ENCODE results near the gene SHOC2. TPM values are rescaled to one million over a fixed set of nuclear protein-coding genes. Genes with fewer than 3 reads are reported as not detected.

SHOC2 gene
- polyA plus RNA-seq, 1 donor (not counting 4 experiments of a cell fraction or from before 2014, with no cell fraction given), result 27.7 TPM

DNA sequence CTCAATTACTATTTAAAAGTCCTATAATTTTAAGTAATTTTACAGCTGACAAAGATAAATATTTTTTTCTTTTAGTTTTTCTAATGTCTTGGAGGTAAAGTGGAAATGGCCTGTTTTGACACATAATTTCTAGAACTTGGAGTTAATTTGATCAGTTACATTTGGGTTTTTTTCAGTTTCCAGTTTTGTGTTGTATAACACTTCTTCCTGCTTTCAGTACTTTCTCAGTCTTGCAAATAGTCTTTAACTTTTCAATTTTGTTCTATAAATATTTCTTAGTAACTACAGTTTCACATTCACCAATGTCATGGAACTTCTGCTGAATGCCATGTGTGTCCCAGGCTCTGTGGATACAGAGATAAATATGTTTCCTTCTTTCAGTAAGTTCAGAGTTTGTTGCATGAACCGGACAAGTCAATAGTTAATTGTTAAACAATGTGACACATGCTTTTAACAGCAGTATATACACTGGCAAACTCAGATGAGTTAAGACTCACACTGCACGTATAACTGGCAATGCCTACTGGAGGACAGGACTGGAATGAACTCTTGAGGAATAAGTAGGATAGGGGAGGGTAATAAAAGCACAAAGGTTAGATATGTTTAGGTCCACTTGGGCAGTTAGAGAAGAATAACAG is 4.6 kb downstream of the SHOC2 start:
- Histone ChIP-seq H3K36me3 (ENCODE audit: control insufficient read depth in 2 of 2, extremely low read depth in 1 of 2, insufficient read depth in 2 of 2, low read length in 2 of 2) (no peaks in the 10 kb centered on the region), H3K27ac (ENCODE audit: control insufficient read depth, insufficient read depth, low read length) (no peak overlapping the region), H3K4me3 (ENCODE audit: control insufficient read depth in 2 of 3, extremely low read depth in 1 of 3, insufficient read depth in 2 of 3, low read depth in 1 of 3, low read length in 3 of 3) (no peak overlapping the region), H3K79me2 (ENCODE audit: control insufficient read depth, insufficient read depth, low read length) (peaks cover 88% of the 10 kb centered on the region), H3K9me1 (ENCODE audit: control insufficient read depth, extremely low read depth, insufficient read depth, low read length) (no peaks in the 10 kb centered on the region), H3K27me3 (ENCODE audit: control insufficient read depth, extremely low read depth, insufficient read depth, low read length) (no peaks in the 10 kb centered on the region), H4K20me1 (ENCODE audit: control insufficient read depth, extremely low read depth, insufficient read depth, low read length) (no peaks in the 10 kb centered on the region), H3K9me3 (ENCODE audit: control insufficient read depth, low read depth, low read length) (no peaks in the 10 kb centered on the region), H2AFZ (ENCODE audit: control insufficient read depth, low read length) (no peak overlapping the region), H3K4me2 (ENCODE audit: control insufficient read depth, extremely low read depth, insufficient read depth, low read depth, low read length) (no peak overlapping the region), H3K9ac (ENCODE audit: control insufficient read depth, extremely low read depth, insufficient read depth, low read length) (no peak overlapping the region), H3K4me1 (ENCODE audit: control insufficient read depth, extremely low read depth, insufficient read depth, low read length) (peaks cover 3% of the 10 kb centered on the region)
- no peak for DNase-seq (ENCODE audit: low read depth, low spot score)
- TF ChIP-seq CTCF (optimal IDR thresholded peaks at IDR 0.05 in 1 of 3, IDR thresholded peaks at IDR 0.05 in 1 of 3, conservative IDR thresholded peaks at IDR 0.05 in 1 of 3; ENCODE audit: extremely low read depth in 1 of 3, insufficient read depth in 2 of 3, low read length in 3 of 3) (no peak), EZH2 (IDR thresholded peaks at IDR 0.05; ENCODE audit: low read length) (no peak)
- FAIRE-seq, result no peak
- dilution Hi-C loops (cut with MboI; ENCODE audit: extremely low pct_ligation_motif_present, low sequenced_read_pairs), result no loop called here

DNA sequence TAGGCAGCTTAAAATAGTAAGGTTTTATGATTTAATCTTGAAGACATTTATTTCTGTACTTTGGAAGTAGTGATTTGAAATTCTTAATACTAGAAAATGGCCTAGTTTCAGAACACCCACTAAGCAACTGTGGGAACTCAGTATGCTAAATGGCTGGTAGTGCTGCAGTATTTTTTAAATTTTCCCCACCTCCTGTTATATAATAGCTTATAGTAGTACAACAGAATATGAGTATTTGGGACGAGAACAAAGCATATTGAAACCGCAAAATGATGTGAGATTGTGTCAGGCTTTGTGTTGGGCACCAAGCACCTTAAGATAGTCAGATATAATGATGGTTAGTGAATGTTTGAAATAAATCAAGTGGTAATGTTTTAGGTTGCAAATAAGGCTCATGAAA is 8.1 kb downstream of the SHOC2 start:
- peaks cover 9% of the 10 kb centered on the region for H3K4me1 ChIP-seq (ENCODE audit: control insufficient read depth, extremely low read depth, insufficient read depth, low read length)
- no peaks in the 10 kb centered on the region for H3K9me3 ChIP-seq (ENCODE audit: control insufficient read depth, low read depth, low read length)
- DNase-seq (ENCODE audit: low read depth, low spot score) (no peak), FAIRE-seq (no peak)
- peaks cover 96% of the 10 kb centered on the region for H3K79me2 ChIP-seq (ENCODE audit: control insufficient read depth, insufficient read depth, low read length)
- no peak overlapping the region for H3K4me2 ChIP-seq (ENCODE audit: control insufficient read depth, extremely low read depth, insufficient read depth, low read depth, low read length)
- dilution Hi-C loops (cut with MboI; ENCODE audit: extremely low pct_ligation_motif_present, low sequenced_read_pairs), result no loop called here
- H3K27me3 ChIP-seq (ENCODE audit: control insufficient read depth, extremely low read depth, insufficient read depth, low read length), result no peaks in the 10 kb centered on the region
- no peak overlapping the region for H2AFZ ChIP-seq (ENCODE audit: control insufficient read depth, low read length)
- TF ChIP-seq CTCF (optimal IDR thresholded peaks at IDR 0.05 in 1 of 3, IDR thresholded peaks at IDR 0.05 in 1 of 3, conservative IDR thresholded peaks at IDR 0.05 in 1 of 3; ENCODE audit: extremely low read depth in 1 of 3, insufficient read depth in 2 of 3, low read length in 3 of 3) (no peak), EZH2 (IDR thresholded peaks at IDR 0.05; ENCODE audit: low read length) (no peak)
- H3K9me1 ChIP-seq (ENCODE audit: control insufficient read depth, extremely low read depth, insufficient read depth, low read length), result no peaks in the 10 kb centered on the region
- no peaks in the 10 kb centered on the region for H3K36me3 ChIP-seq (ENCODE audit: control insufficient read depth in 2 of 2, extremely low read depth in 1 of 2, insufficient read depth in 2 of 2, low read length in 2 of 2)
- H3K9ac ChIP-seq (ENCODE audit: control insufficient read depth, extremely low read depth, insufficient read depth, low read length), result no peak overlapping the region
- no peak overlapping the region for H3K27ac ChIP-seq (ENCODE audit: control insufficient read depth, insufficient read depth, low read length)
- no peak overlapping the region for H3K4me3 ChIP-seq (ENCODE audit: control insufficient read depth in 2 of 3, extremely low read depth in 1 of 3, insufficient read depth in 2 of 3, low read depth in 1 of 3, low read length in 3 of 3)
- H4K20me1 ChIP-seq (ENCODE audit: control insufficient read depth, extremely low read depth, insufficient read depth, low read length), result no peaks in the 10 kb centered on the region
